Measurements from ENCODE around the gene SH3PXD2A. TPM values are rescaled to one million over a fixed set of nuclear protein-coding genes. Genes with fewer than 3 reads are reported as not detected.

SH3PXD2A gene
- total RNA-seq, 2 experiments from 2014 or later = 6.9 to 7.0 TPM

DNA sequence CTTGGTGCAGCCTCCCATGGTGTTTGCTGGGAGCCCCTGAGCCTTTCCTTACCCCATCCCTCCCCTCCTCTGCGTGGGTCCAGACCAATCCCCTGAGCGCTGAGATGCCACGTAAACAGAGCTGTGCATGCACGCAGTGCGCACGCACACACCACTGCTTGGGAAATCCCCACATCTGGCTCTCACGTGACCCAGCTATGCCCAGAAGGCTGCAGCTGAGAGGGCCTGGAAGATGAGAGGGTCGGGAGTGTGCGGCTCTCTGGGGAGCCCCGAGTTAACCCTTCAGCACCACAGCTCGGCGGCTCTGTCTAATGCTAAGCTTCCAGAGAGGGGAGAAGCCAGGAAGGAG is 177.2 kb downstream of the SH3PXD2A start:
- TF ChIP-seq CTCF (IDR thresholded peaks at IDR 0.05) = no peak
- Histone ChIP-seq H3K27ac (ENCODE audit: low read depth in 1 of 2, low read length in 2 of 2) (peak overlapping the region; percentile 69 to 89), H3K27me3 (ENCODE audit: control insufficient read depth in 1 of 2, insufficient read depth in 2 of 2, low read length in 2 of 2) (no peaks in the 10 kb centered on the region), H3K36me3 (ENCODE audit: insufficient read depth, low read length) (no peaks in the 10 kb centered on the region), H3K9me3 (ENCODE audit: control insufficient read depth in 1 of 2, insufficient read depth in 1 of 2, low read length in 2 of 2) (no peaks in the 10 kb centered on the region), H3K4me3 (ENCODE audit: low read length) (peak overlapping the region; percentile 62), H3K4me1 (ENCODE audit: insufficient read depth, low read length) (peaks cover 29% of the 10 kb centered on the region)
- CTCF ChIA-PET = interaction anchor here (0.7 to 1.1 kb wide), 2 partner anchors 8 to 9 kb away, joined by 3 read pairs; no protein-coding TSS in a partner anchor
- Mint-ChIP-seq H3K4me1 (ENCODE audit: low read depth) (peaks cover 16% of the 10 kb centered on the region), H3K9me3 (no peaks in the 10 kb centered on the region), H3K27me3 (no peaks in the 10 kb centered on the region), H3K4me3 (peak overlapping the region; percentile 79), H3K36me3 (ENCODE audit: low read depth) (no peaks in the 10 kb centered on the region), H3K27ac (peak overlapping the region; percentile 95)
- POLR2A ChIA-PET = interaction anchor here (0.7 to 2.0 kb wide), 11 partner anchors 8 to 485 kb away, joined by 3 to 12 read pairs (median 4); partner anchors contain the start of genes NT5C2 and SFR1
- peak; percentile 70 to 98 (median 83) for DNase-seq
- peak; percentile 97 for ATAC-seq (ENCODE audit: poor library complexity)
- intact Hi-C loops (cut with DNase I, micrococcal nuclease) = no loop called here

- ATAC-seq (ENCODE audit: poor library complexity) = no peak
These were observed 177.7 kb downstream of the SH3PXD2A start for GRCh38 chr10:103677486-103678177.

GRCh38 chr10:103676851-103677417 is 178.4 kb downstream of the SH3PXD2A start:
- H3K4me3 ChIP-seq (ENCODE audit: low read length) = no peak overlapping the region
- Mint-ChIP-seq H3K9me3 (no peaks in the 10 kb centered on the region), H3K4me1 (ENCODE audit: low read depth) (peaks cover 16% of the 10 kb centered on the region), H3K4me3 (no peak overlapping the region), H3K27me3 (no peaks in the 10 kb centered on the region), H3K27ac (peak overlapping the region; percentile 95), H3K36me3 (ENCODE audit: low read depth) (no peaks in the 10 kb centered on the region)
- no peaks in the 10 kb centered on the region for H3K27me3 ChIP-seq (ENCODE audit: control insufficient read depth in 1 of 2, insufficient read depth in 2 of 2, low read length in 2 of 2)
- ChIA-PET POLR2A (no interaction called here), CTCF (no interaction called here)
- H3K36me3 ChIP-seq (ENCODE audit: insufficient read depth, low read length) = no peaks in the 10 kb centered on the region
- intact Hi-C loops (cut with DNase I, micrococcal nuclease) = no loop called here
- H3K9me3 ChIP-seq (ENCODE audit: control insufficient read depth in 1 of 2, insufficient read depth in 1 of 2, low read length in 2 of 2) = no peaks in the 10 kb centered on the region
- peaks cover 29% of the 10 kb centered on the region for H3K4me1 ChIP-seq (ENCODE audit: insufficient read depth, low read length)
- no peak for TF ChIP-seq CTCF (IDR thresholded peaks at IDR 0.05)
- no peak for ATAC-seq (ENCODE audit: poor library complexity)
- no peak for DNase-seq
- H3K27ac ChIP-seq (ENCODE audit: low read depth in 1 of 2, low read length in 2 of 2) = peak overlapping the region in 1 of 2 donors; percentile 89

More at GRCh38 chr10:103677486-103678177, 177.7 kb downstream of the SH3PXD2A start:
- Mint-ChIP-seq H3K9me3 (no peaks in the 10 kb centered on the region), H3K4me1 (ENCODE audit: low read depth) (peaks cover 16% of the 10 kb centered on the region), H3K27me3 (no peaks in the 10 kb centered on the region), H3K4me3 (peak overlapping the region; percentile 79), H3K36me3 (ENCODE audit: low read depth) (no peaks in the 10 kb centered on the region), H3K27ac (peak overlapping the region; percentile 95)
- POLR2A ChIA-PET = interaction anchor here (1.0 to 2.0 kb wide), 9 partner anchors 9 to 485 kb away, joined by 3 to 12 read pairs (median 4); partner anchors contain the start of genes NT5C2 and SFR1
- Histone ChIP-seq H3K27me3 (ENCODE audit: control insufficient read depth in 1 of 2, insufficient read depth in 2 of 2, low read length in 2 of 2) (no peaks in the 10 kb centered on the region), H3K4me1 (ENCODE audit: insufficient read depth, low read length) (peaks cover 29% of the 10 kb centered on the region), H3K36me3 (ENCODE audit: insufficient read depth, low read length) (no peaks in the 10 kb centered on the region), H3K27ac (ENCODE audit: low read depth in 1 of 2, low read length in 2 of 2) (peak overlapping the region; percentile 48 to 89), H3K9me3 (ENCODE audit: control insufficient read depth in 1 of 2, insufficient read depth in 1 of 2, low read length in 2 of 2) (no peaks in the 10 kb centered on the region), H3K4me3 (ENCODE audit: low read length) (peak overlapping the region; percentile 62)
- DNase-seq = no peak
- TF ChIP-seq CTCF (IDR thresholded peaks at IDR 0.05) = no peak
- CTCF ChIA-PET = interaction anchor here (0.7 to 1.1 kb wide), 2 partner anchors 8 to 9 kb away, joined by 3 read pairs; no protein-coding TSS in a partner anchor
- intact Hi-C loops (cut with DNase I, micrococcal nuclease) = no loop called here
